SH-SY5Y (cell line): ENCODE measurements around the gene SLC22A16.

Experiments used
- GATA2 ChIP-seq: IDR thresholded peaks from 2 replicates; pipeline ENCODE4 v1.6.1; 2011; ENCODE audit warnings: mild to moderate bottlenecking, low read depth, low read length
- GATA3 ChIP-seq: IDR thresholded peaks from 2 replicates; pipeline ENCODE4 v1.6.1; 2011; ENCODE audit warnings: low read depth, mild to moderate bottlenecking, low read length, moderate library complexity

DNA sequence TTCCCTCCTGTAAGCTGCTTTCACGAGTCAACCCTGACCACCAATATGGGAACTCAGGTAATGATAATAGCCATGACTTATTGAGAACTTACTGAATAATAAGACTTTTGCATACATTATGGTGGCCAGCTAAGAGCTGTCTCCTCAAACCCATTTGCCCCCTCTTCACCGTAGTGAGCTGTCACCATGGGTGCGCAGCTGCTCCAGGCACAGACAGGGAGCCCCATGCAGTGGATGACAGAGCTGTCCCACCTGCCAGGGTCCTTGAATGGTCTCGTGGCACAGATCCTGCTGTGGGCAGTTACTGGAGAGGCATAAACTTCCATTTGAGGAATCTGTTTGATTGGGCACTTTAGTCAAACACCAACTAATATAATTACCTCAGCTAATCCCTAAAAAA lies 1.9 kb downstream of the SLC22A16 start:
- TF ChIP-seq GATA2 (no peak), GATA3 (no peak)
